ENCODE measurements around the gene TARS3.

GRCh38 chr15:101637919-101638318, 86.4 kb downstream of the TARS3 start:
- TF ChIP-seq, protein P1, sequence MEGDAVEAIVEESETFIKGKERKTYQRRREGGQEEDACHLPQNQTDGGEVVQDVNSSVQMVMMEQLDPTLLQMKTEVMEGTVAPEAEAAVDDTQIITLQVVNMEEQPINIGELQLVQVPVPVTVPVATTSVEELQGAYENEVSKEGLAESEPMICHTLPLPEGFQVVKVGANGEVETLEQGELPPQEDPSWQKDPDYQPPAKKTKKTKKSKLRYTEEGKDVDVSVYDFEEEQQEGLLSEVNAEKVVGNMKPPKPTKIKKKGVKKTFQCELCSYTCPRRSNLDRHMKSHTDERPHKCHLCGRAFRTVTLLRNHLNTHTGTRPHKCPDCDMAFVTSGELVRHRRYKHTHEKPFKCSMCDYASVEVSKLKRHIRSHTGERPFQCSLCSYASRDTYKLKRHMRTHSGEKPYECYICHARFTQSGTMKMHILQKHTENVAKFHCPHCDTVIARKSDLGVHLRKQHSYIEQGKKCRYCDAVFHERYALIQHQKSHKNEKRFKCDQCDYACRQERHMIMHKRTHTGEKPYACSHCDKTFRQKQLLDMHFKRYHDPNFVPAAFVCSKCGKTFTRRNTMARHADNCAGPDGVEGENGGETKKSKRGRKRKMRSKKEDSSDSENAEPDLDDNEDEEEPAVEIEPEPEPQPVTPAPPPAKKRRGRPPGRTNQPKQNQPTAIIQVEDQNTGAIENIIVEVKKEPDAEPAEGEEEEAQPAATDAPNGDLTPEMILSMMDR (IDR thresholded peaks at IDR 0.05; ENCODE audit: borderline replicate concordance, extremely low read depth, low read length, poor library complexity, severe bottlenecking), result no peak
- no peak for TF ChIP-seq EZH2 (IDR thresholded peaks at IDR 0.05; ENCODE audit: borderline replicate concordance, low read depth, low read length, severe bottlenecking)

Measured in DND-41 (cell line).